Left ventricle myocardium superior (tissue), 1 donor: ENCODE results near the gene RNASE9. TPM values are rescaled to one million over a fixed set of nuclear protein-coding genes. Genes with fewer than 3 reads are reported as not detected.
"Not testable (repeated sequence)": the region's sequence is repeated elsewhere in the genome, so short reads cannot be mapped to it uniquely, and the experiment has no call there.

Experiments used
- ATAC-seq: fragments of 200-7000 bp; cut with Tn5 transposase; one replicate; pipeline ENCODE4 v1.9.1; 2020; ENCODE audit warnings: mild to moderate bottlenecking, moderate library complexity
- DNase-seq: peaks from one replicate; pipeline ENCODE4 v3.0.0-alpha.2; 2020
- intact Hi-C: fragments of 100-400 bp; cut with micrococcal nuclease; formaldehyde crosslinking; loops from one replicate; pipeline ENCODE4 v1.11.0; 2022
- total RNA-seq: library from RNA; stranded (reverse); fragmentation: NEBNext Ultra II Directional; extraction: Animal tissue kit (Norgen Biotek cat#: 25700); gene quantifications from one replicate; pipeline ENCODE4 v1.2.1, GENCODE V29; 2021
- donor health status: DM: no; HTN: yes; CAD: no; lungs with severe emphysema.

RNASE9 gene
- total RNA-seq, 1 donor from 2014 or later, result not detected

GRCh38 chr14:20539906-20540305 is 20.9 kb downstream of the RNASE9 start:
- ATAC-seq, result no peak
- no peak for DNase-seq
- intact Hi-C loops, result no loop called here

- ATAC-seq, result no peak
Measured at GRCh38 chr14:20530771-20531571, 29.9 kb downstream of the RNASE9 start.

GRCh38 chr14:20529806-20530205 is 31.0 kb downstream of the RNASE9 start:
- ATAC-seq (no peak), DNase-seq (no peak)
- intact Hi-C loops, result no loop called here

More at GRCh38 chr14:20530771-20531571, 29.9 kb downstream of the RNASE9 start:
- peak; percentile 78 for DNase-seq
- intact Hi-C loops, result no loop called here

- DNase-seq (no peak), ATAC-seq (no peak)
- intact Hi-C loops, result no loop called here
Measured at GRCh38 chr14:20524027-20524426, 36.8 kb downstream of the RNASE9 start.

GRCh38 chr14:20522332-20522731 is 38.5 kb downstream of the RNASE9 start:
- intact Hi-C loops, result no loop called here
- ATAC-seq, result no peak
- no peak for DNase-seq

- DNase-seq, result no peak
- ATAC-seq, result no peak
- intact Hi-C loops, result no loop called here
Measured at GRCh38 chr14:20516921-20517320, 43.9 kb downstream of the RNASE9 start.

GRCh38 chr14:20515846-20516245 is 45.0 kb downstream of the RNASE9 start:
- ATAC-seq (no peak), DNase-seq (no peak)
- intact Hi-C loops, result no loop called here

GRCh38 chr14:20512177-20512905 is 48.5 kb downstream of the RNASE9 start:
- DNase-seq (no peak), ATAC-seq (no peak)
- intact Hi-C loops, result no loop called here

- DNase-seq (no peak), ATAC-seq (no peak)
- intact Hi-C loops, result no loop called here
Measured at GRCh38 chr14:20508367-20508766, 52.5 kb downstream of the RNASE9 start.

GRCh38 chr14:20507537-20507936 is 53.3 kb downstream of the RNASE9 start:
- intact Hi-C loops, DNase-seq, ATAC-seq: not testable (repeated sequence)

- ATAC-seq, intact Hi-C loops, DNase-seq: not testable (repeated sequence)
Measured at GRCh38 chr14:20506752-20507151, 54.1 kb downstream of the RNASE9 start.

GRCh38 chr14:20506276-20506675 is 54.6 kb downstream of the RNASE9 start:
- intact Hi-C loops, ATAC-seq, DNase-seq: not testable (repeated sequence)

Other genes with a start within 250 kb of the RNASE9 start
- 43.9 TPM for gene CCNB1IP1, start 227.8 kb downstream of the RNASE9 start, total RNA-seq
- 17.5 TPM for gene PARP2, start 217.4 kb downstream of the RNASE9 start, total RNA-seq
- gene TEP1, start 147.5 kb downstream of the RNASE9 start, total RNA-seq, result 10.5 TPM
- 0.77 TPM for gene KLHL33, start 124.9 kb downstream of the RNASE9 start, total RNA-seq
- 15.3 TPM for gene OSGEP, start 106.2 kb downstream of the RNASE9 start, total RNA-seq
- 68.2 TPM for gene APEX1, start 105.8 kb downstream of the RNASE9 start, total RNA-seq
- 17.7 TPM for gene PIP4P1, start 99.6 kb downstream of the RNASE9 start, total RNA-seq
- 6.5 TPM for gene PNP, start 91.6 kb downstream of the RNASE9 start, total RNA-seq
- 0.22 TPM for gene RNASE10, start 55.5 kb downstream of the RNASE9 start, total RNA-seq
- not detected for gene RNASE11, start 27.0 kb upstream of the RNASE9 start, total RNA-seq
- gene RNASE12, start 30.3 kb upstream of the RNASE9 start, total RNA-seq, result not detected
- not detected for gene OR6S1, start 80.6 kb upstream of the RNASE9 start, total RNA-seq
- 8.1 TPM for gene RNASE4, start 123.5 kb upstream of the RNASE9 start, total RNA-seq
- 4.0 TPM for gene ANG, start 127.7 kb upstream of the RNASE9 start, total RNA-seq
- not detected for gene EDDM3A, start 184.8 kb upstream of the RNASE9 start, total RNA-seq
- not detected for gene EDDM3B, start 207.4 kb upstream of the RNASE9 start, total RNA-seq
- gene RNASE6, start 220.2 kb upstream of the RNASE9 start, total RNA-seq, result 6.1 TPM
- gene RNASE1, start 241.8 kb upstream of the RNASE9 start, total RNA-seq, result 283 TPM